ENCODE results near the gene CMYA5.

DNA sequence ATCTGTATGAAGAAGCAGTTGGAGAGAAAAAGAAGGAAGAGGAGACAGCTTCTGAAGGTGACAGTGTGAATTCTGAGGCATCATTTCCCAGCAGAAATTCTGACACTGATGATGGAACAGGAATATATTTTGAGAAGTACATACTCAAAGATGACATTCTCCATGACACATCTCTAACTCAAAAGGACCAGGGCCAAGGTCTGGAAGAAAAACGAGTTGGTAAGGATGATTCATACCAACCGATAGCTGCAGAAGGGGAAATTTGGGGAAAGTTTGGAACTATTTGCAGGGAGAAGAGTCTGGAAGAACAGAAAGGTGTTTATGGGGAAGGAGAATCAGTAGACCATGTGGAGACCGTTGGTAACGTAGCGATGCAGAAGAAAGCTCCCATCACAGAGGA is 48.7 kb downstream of the CMYA5 start:
- TF ChIP-seq CTCF (IDR thresholded peaks at IDR 0.05; ENCODE audit: low read depth, low read length, missing input control) (no peak), JUND (IDR thresholded peaks at IDR 0.05) (no peak), SP1 (IDR thresholded peaks at IDR 0.05) (no peak), YY1 (IDR thresholded peaks at IDR 0.05) (no peak), ATF3 (IDR thresholded peaks at IDR 0.05) (no peak)
- TF ChIP-seq, protein P1, sequence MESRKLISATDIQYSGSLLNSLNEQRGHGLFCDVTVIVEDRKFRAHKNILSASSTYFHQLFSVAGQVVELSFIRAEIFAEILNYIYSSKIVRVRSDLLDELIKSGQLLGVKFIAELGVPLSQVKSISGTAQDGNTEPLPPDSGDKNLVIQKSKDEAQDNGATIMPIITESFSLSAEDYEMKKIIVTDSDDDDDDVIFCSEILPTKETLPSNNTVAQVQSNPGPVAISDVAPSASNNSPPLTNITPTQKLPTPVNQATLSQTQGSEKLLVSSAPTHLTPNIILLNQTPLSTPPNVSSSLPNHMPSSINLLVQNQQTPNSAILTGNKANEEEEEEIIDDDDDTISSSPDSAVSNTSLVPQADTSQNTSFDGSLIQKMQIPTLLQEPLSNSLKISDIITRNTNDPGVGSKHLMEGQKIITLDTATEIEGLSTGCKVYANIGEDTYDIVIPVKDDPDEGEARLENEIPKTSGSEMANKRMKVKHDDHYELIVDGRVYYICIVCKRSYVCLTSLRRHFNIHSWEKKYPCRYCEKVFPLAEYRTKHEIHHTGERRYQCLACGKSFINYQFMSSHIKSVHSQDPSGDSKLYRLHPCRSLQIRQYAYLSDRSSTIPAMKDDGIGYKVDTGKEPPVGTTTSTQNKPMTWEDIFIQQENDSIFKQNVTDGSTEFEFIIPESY (IDR thresholded peaks at IDR 0.05), result no peak
